WTC11 (cell line): ENCODE measurements around the gene SCYL1. TPM values are rescaled to one million over a fixed set of nuclear protein-coding genes. Genes with fewer than 3 reads are reported as not detected.

Experiments used
- ATAC-seq: fragments of 200-7000 bp; cut with Tn5 transposase; 2 replicates; pipeline ENCODE4 v1.10.0; 2021; ENCODE audit warnings: mild to moderate bottlenecking, moderate library complexity
- CTCF ChIA-PET: fragments of 300-600 bp; sonication (Branson Sonifier 250); formaldehyde crosslinking; loops from one replicate; lab custom pipeline; 2021; ENCODE audit warnings: antibody characterized with exemption; lab: Charles Lee
- POLR2A ChIA-PET: fragments of 350-600 bp; sonication (Branson Sonifier 250); formaldehyde crosslinking; loops from one replicate; lab custom pipeline; 2021; ENCODE audit warnings: antibody characterized with exemption; lab: Charles Lee
- DNase-seq: peaks from one replicate; pipeline ENCODE4 v3.0.0; 2021; ENCODE audit warnings: low spot score
- H3K27ac Mint-ChIP-seq: 2 replicates; pipeline ENCODE4 v1.8.0; 2021; ENCODE audit warnings: mixed read lengths
- H3K27me3 Mint-ChIP-seq: 2 replicates; pipeline ENCODE4 v1.8.0; 2021; ENCODE audit warnings: low read depth, mild to moderate bottlenecking, moderate library complexity, mixed read lengths
- H3K36me3 Mint-ChIP-seq: 2 replicates; pipeline ENCODE4 v1.8.0; 2021; ENCODE audit warnings: mixed read lengths
- H3K4me1 Mint-ChIP-seq: 2 replicates; pipeline ENCODE4 v1.8.0; 2022; ENCODE audit warnings: mixed read lengths
- H3K4me3 Mint-ChIP-seq: 2 replicates; pipeline ENCODE4 v1.8.0; 2021; ENCODE audit warnings: mild to moderate bottlenecking, moderate library complexity, mixed read lengths
- H3K9me3 Mint-ChIP-seq: 2 replicates; pipeline ENCODE4 v1.8.0; 2021; ENCODE audit warnings: mixed read lengths
- ELF4 ChIP-seq: sonication (generic); formaldehyde crosslinking; IDR thresholded peaks from 2 replicates; pipeline ENCODE4 v1.8.1; 2022; ENCODE audit warnings: low read depth, mild to moderate bottlenecking, moderate library complexity, missing genetic modification reagents
- FOXP1 ChIP-seq: sonication (generic); formaldehyde crosslinking; IDR thresholded peaks from 2 replicates; pipeline ENCODE4 v1.8.0; 2022; ENCODE audit warnings: missing genetic modification reagents, mild to moderate bottlenecking, moderate library complexity, borderline replicate concordance
- MXD4 ChIP-seq: fragments of 250-450 bp; sonication (Bioruptor Pico); IDR thresholded peaks from 2 replicates; pipeline ENCODE4 v1.8.0; 2021; ENCODE audit warnings: mild to moderate bottlenecking, moderate library complexity, borderline replicate concordance
- NFE2L1 ChIP-seq: sonication (generic); formaldehyde crosslinking; IDR thresholded peaks from 2 replicates; pipeline ENCODE4 v1.8.1; 2023; ENCODE audit warnings: missing genetic modification reagents
- TCF7 ChIP-seq: sonication (generic); formaldehyde crosslinking; IDR thresholded peaks from 2 replicates; pipeline ENCODE4 v1.8.0; 2022; ENCODE audit warnings: mild to moderate bottlenecking, low read depth, missing genetic modification reagents, moderate library complexity
- TEAD1 ChIP-seq: sonication (generic); formaldehyde crosslinking; IDR thresholded peaks from 2 replicates; pipeline ENCODE4 v1.8.0; 2022; ENCODE audit warnings: mild to moderate bottlenecking, missing genetic modification reagents
- ZNF396 ChIP-seq: fragments of 250-450 bp; sonication (Bioruptor Pico); IDR thresholded peaks from 2 replicates; pipeline ENCODE4 v1.8.0; 2021; ENCODE audit warnings: mild to moderate bottlenecking, moderate library complexity, borderline replicate concordance
- ZNF416 ChIP-seq: fragments of 250-450 bp; sonication (Bioruptor Pico); IDR thresholded peaks from 2 replicates; pipeline ENCODE4 v1.9.0; 2021; ENCODE audit warnings: mild to moderate bottlenecking, inconsistent platforms
- ZNF423 ChIP-seq: fragments of 250-450 bp; sonication (Bioruptor Pico); IDR thresholded peaks from 2 replicates; pipeline ENCODE4 v2.1.2; 2022; ENCODE audit warnings: mild to moderate bottlenecking, moderate library complexity
- total RNA-seq: library from RNA; stranded (reverse); gene quantifications from 3 replicates; pipeline ENCODE4 v1.2.3, GENCODE V29; 2021
- TF ChIP-seq, protein P1 (sequence below): sonication (generic); formaldehyde crosslinking; IDR thresholded peaks from 2 replicates; pipeline ENCODE4 v1.8.0; 2023; ENCODE audit warnings: missing genetic modification reagents, mild to moderate bottlenecking, borderline replicate concordance
- TF ChIP-seq, protein P2 (sequence below): sonication (generic); formaldehyde crosslinking; IDR thresholded peaks from 2 replicates; pipeline ENCODE4 v1.8.0; 2022; ENCODE audit warnings: missing genetic modification reagents
- TF ChIP-seq, protein P3 (sequence below): sonication (generic); formaldehyde crosslinking; IDR thresholded peaks from 2 replicates; pipeline ENCODE4 v1.8.0; 2022; ENCODE audit warnings: mild to moderate bottlenecking, missing genetic modification reagents
- TF ChIP-seq, protein P4 (sequence below): sonication (generic); formaldehyde crosslinking; IDR thresholded peaks from 2 replicates; pipeline ENCODE4 v1.8.0; 2022; ENCODE audit warnings: mild to moderate bottlenecking, missing genetic modification reagents
- TF ChIP-seq, protein P5 (sequence below): sonication (generic); formaldehyde crosslinking; IDR thresholded peaks from 2 replicates; pipeline ENCODE4 v1.8.1; 2023; ENCODE audit warnings: mild to moderate bottlenecking, missing genetic modification reagents

The SCYL1 gene
- total RNA-seq, 1 experiment from 2014 or later, result 76.8 TPM

DNA sequence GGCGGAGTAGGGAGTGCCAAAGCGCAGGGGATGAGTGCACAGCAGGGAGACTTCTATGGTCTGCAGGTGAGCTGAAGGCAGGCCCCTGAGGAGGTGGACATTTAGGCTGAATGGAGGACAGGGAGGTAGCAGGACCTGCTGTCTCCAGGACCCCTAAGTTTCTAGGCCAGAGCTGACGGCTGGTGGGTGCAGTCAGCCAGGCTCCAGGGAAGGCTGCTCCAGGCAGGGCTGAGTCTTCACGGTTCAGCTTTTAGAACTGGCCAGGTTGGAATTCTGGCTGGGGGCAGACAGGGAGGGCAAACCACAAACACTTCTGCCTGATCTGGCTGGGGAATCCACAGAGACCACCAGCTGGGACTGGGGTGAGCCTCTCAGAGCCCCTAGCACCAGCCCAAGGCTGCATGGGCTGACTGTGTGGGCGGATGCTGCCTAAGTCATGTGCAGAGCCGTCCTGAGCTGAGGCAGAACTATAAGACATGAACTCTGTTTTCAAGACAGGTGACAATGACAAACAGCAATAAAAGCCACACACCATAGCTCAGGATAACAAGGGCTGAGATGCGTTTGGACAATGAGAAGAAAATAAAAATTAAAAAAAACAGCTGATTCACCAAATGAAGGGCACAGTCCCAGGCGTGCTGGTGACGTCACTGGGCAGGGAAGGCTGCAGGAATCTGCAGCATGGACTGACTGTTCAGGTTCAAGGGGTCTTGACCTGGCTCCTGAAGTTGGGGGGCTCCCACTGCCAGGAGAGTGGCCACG is 36.4 kb upstream of the SCYL1 start:
- peak overlapping the region; percentile 100 for H3K27ac Mint-ChIP-seq
- H3K27me3 Mint-ChIP-seq, result peaks cover 4% of the 10 kb centered on the region
- CTCF ChIA-PET, result interaction anchor here (1.3 to 8.9 kb wide), 9 partner anchors 9 to 110 kb away, joined by 3 to 129 read pairs (median 20); partner anchors contain the start of gene NEAT1
- no peak for DNase-seq
- H3K4me3 Mint-ChIP-seq, result peak overlapping the region; percentile 62
- TF ChIP-seq NFE2L1 (CRISPR knock-in tag), result no peak
- 0 out of 2 replicates have a peak, but pooled peaks have one; percentile 24 for TF ChIP-seq TEAD1 (CRISPR knock-in tag)
- peak; percentile 71; the same call in 1 of the 2 replicates for TF ChIP-seq ZNF423 (CRISPR knock-in tag)
- TF ChIP-seq, protein P1, sequence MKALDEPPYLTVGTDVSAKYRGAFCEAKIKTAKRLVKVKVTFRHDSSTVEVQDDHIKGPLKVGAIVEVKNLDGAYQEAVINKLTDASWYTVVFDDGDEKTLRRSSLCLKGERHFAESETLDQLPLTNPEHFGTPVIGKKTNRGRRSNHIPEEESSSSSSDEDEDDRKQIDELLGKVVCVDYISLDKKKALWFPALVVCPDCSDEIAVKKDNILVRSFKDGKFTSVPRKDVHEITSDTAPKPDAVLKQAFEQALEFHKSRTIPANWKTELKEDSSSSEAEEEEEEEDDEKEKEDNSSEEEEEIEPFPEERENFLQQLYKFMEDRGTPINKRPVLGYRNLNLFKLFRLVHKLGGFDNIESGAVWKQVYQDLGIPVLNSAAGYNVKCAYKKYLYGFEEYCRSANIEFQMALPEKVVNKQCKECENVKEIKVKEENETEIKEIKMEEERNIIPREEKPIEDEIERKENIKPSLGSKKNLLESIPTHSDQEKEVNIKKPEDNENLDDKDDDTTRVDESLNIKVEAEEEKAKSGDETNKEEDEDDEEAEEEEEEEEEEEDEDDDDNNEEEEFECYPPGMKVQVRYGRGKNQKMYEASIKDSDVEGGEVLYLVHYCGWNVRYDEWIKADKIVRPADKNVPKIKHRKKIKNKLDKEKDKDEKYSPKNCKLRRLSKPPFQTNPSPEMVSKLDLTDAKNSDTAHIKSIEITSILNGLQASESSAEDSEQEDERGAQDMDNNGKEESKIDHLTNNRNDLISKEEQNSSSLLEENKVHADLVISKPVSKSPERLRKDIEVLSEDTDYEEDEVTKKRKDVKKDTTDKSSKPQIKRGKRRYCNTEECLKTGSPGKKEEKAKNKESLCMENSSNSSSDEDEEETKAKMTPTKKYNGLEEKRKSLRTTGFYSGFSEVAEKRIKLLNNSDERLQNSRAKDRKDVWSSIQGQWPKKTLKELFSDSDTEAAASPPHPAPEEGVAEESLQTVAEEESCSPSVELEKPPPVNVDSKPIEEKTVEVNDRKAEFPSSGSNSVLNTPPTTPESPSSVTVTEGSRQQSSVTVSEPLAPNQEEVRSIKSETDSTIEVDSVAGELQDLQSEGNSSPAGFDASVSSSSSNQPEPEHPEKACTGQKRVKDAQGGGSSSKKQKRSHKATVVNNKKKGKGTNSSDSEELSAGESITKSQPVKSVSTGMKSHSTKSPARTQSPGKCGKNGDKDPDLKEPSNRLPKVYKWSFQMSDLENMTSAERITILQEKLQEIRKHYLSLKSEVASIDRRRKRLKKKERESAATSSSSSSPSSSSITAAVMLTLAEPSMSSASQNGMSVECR (CRISPR knock-in tag), result 0 out of 2 replicates have a peak, but pooled peaks have one; percentile 60
- H3K36me3 Mint-ChIP-seq, result no peaks in the 10 kb centered on the region
- H3K9me3 Mint-ChIP-seq, result no peaks in the 10 kb centered on the region
- H3K4me1 Mint-ChIP-seq, result peaks cover 91% of the 10 kb centered on the region
- POLR2A ChIA-PET, result interaction anchor here (0.9 to 11.6 kb wide), 10 partner anchors 11 to 172 kb away, joined by 3 to 502 read pairs (median 16); partner anchors contain the start of genes MALAT1 and NEAT1
- peak; percentile 1; the same call in 1 of the 2 replicates for ATAC-seq

DNA sequence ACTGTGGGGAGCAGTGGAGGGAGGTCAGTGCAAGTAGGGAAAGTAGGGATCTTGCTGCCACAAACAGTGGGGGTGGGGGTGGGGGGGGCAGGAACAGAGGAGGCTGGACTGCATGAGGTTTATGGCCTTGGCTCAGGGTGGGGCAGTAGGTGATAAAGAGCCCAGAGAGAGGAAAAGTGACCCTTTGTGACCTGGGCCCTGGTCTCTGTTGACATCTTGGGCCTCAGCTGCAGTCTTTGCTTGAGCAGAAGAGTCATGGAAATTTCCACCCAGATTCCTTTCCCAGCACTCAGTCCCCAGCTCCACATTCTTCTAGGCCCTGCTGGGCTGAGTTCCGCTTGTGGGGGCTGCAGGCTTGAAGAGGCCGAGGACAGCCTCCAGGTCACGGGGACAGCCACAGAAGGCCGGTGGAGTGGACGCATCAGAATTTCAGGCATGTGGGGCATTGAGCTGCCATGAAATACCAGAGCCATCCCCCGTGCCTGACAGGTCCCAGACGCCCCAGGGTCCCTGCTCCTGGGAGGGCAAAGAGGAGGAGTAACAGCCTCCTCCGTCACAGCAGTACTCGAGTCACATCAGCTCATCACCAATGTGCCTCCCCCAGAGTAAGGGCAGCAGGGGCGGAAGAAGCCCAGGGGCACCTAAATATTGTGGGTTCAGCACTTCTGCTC is 35.7 kb upstream of the SCYL1 start:
- Mint-ChIP-seq H3K27me3 (peaks cover 4% of the 10 kb centered on the region), H3K36me3 (no peaks in the 10 kb centered on the region), H3K4me3 (peak overlapping the region; percentile 62), H3K9me3 (no peaks in the 10 kb centered on the region), H3K27ac (peak overlapping the region; percentile 100), H3K4me1 (peaks cover 94% of the 10 kb centered on the region)
- peak; percentile 79 for DNase-seq
- peak; percentile 5 for ATAC-seq
- ChIA-PET POLR2A (interaction anchor here (0.9 to 11.6 kb wide), 8 partner anchors 10 to 173 kb away, joined by 3 to 502 read pairs (median 30); partner anchors contain the start of genes MALAT1 and NEAT1), CTCF (interaction anchor here (1.2 to 8.9 kb wide), 10 partner anchors 8 to 108 kb away, joined by 3 to 129 read pairs (median 18); partner anchors contain the start of genes FAM89B and NEAT1)
- TF ChIP-seq ELF4 (CRISPR knock-in tag) (no peak), ZNF396 (CRISPR knock-in tag) (no peak), MXD4 (CRISPR knock-in tag) (no peak), ZNF423 (CRISPR knock-in tag) (no peak), TCF7 (CRISPR knock-in tag) (no peak), FOXP1 (CRISPR knock-in tag) (no peak), ZNF416 (CRISPR knock-in tag) (no peak)
- TF ChIP-seq, protein P2, sequence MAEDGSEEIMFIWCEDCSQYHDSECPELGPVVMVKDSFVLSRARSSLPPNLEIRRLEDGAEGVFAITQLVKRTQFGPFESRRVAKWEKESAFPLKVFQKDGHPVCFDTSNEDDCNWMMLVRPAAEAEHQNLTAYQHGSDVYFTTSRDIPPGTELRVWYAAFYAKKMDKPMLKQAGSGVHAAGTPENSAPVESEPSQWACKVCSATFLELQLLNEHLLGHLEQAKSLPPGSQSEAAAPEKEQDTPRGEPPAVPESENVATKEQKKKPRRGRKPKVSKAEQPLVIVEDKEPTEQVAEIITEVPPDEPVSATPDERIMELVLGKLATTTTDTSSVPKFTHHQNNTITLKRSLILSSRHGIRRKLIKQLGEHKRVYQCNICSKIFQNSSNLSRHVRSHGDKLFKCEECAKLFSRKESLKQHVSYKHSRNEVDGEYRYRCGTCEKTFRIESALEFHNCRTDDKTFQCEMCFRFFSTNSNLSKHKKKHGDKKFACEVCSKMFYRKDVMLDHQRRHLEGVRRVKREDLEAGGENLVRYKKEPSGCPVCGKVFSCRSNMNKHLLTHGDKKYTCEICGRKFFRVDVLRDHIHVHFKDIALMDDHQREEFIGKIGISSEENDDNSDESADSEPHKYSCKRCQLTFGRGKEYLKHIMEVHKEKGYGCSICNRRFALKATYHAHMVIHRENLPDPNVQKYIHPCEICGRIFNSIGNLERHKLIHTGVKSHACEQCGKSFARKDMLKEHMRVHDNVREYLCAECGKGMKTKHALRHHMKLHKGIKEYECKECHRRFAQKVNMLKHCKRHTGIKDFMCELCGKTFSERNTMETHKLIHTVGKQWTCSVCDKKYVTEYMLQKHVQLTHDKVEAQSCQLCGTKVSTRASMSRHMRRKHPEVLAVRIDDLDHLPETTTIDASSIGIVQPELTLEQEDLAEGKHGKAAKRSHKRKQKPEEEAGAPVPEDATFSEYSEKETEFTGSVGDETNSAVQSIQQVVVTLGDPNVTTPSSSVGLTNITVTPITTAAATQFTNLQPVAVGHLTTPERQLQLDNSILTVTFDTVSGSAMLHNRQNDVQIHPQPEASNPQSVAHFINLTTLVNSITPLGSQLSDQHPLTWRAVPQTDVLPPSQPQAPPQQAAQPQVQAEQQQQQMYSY, result no peak
- TF ChIP-seq, protein P1 (CRISPR knock-in tag), result no peak
- TF ChIP-seq, protein P3, sequence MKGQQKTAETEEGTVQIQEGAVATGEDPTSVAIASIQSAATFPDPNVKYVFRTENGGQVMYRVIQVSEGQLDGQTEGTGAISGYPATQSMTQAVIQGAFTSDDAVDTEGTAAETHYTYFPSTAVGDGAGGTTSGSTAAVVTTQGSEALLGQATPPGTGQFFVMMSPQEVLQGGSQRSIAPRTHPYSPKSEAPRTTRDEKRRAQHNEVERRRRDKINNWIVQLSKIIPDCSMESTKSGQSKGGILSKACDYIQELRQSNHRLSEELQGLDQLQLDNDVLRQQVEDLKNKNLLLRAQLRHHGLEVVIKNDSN, result peak; percentile 41; the same call in 1 of the 2 replicates
- TF ChIP-seq, protein P4, sequence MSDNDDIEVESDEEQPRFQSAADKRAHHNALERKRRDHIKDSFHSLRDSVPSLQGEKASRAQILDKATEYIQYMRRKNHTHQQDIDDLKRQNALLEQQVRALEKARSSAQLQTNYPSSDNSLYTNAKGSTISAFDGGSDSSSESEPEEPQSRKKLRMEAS (CRISPR knock-in tag), result 0 out of 2 replicates have a peak, but pooled peaks have one; percentile 14
- TF ChIP-seq, protein P5, sequence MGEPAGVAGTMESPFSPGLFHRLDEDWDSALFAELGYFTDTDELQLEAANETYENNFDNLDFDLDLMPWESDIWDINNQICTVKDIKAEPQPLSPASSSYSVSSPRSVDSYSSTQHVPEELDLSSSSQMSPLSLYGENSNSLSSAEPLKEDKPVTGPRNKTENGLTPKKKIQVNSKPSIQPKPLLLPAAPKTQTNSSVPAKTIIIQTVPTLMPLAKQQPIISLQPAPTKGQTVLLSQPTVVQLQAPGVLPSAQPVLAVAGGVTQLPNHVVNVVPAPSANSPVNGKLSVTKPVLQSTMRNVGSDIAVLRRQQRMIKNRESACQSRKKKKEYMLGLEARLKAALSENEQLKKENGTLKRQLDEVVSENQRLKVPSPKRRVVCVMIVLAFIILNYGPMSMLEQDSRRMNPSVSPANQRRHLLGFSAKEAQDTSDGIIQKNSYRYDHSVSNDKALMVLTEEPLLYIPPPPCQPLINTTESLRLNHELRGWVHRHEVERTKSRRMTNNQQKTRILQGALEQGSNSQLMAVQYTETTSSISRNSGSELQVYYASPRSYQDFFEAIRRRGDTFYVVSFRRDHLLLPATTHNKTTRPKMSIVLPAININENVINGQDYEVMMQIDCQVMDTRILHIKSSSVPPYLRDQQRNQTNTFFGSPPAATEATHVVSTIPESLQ (CRISPR knock-in tag), result no peak
